Activated CD4-positive, alpha-beta T cell treated with anti-CD3 and anti-CD28 coated beads for 4 hours (primary cell): ENCODE data around the gene C1orf50.

Experiments used
- DNase-seq, 2 donors: peaks; one replicate each; pipeline ENCODE4 v3.0.0-alpha.2; 2020

The C1orf50 gene

GRCh38 chr1:42765269-42765668 lies 1.8 kb upstream of the C1orf50 start:
- DNase-seq: no peak

- DNase-seq: peak; percentile 47 to 58
Observed at GRCh38 chr1:42765832-42766740, 963 bp upstream of the C1orf50 start.

- DNase-seq: no peak
Observed at GRCh38 chr1:42767510-42768000, 506 bp downstream of the C1orf50 start.

GRCh38 chr1:42768172-42768571 lies 1.1 kb downstream of the C1orf50 start:
- no peak for DNase-seq

GRCh38 chr1:42769811-42770210 lies 2.8 kb downstream of the C1orf50 start:
- DNase-seq: no peak

- no peak for DNase-seq
Observed at GRCh38 chr1:42773420-42773819, 6.4 kb downstream of the C1orf50 start.

GRCh38 chr1:42774928-42775526 lies 8.0 kb downstream of the C1orf50 start:
- no peak for DNase-seq

- no peak for DNase-seq
Observed at GRCh38 chr1:42776502-42776901, 9.5 kb downstream of the C1orf50 start.

- peak in 1 of 2 donors; percentile 22 for DNase-seq
Observed at GRCh38 chr1:42777852-42778251, 10.8 kb downstream of the C1orf50 start.

- no peak for DNase-seq
Observed at GRCh38 chr1:42779725-42780124, 12.7 kb downstream of the C1orf50 start.

- no peak for DNase-seq
Observed at GRCh38 chr1:42780176-42780575, 13.1 kb downstream of the C1orf50 start.

- DNase-seq: no peak
Observed at GRCh38 chr1:42783092-42783491, 16.0 kb downstream of the C1orf50 start.

GRCh38 chr1:42784547-42784945 lies 17.5 kb downstream of the C1orf50 start:
- DNase-seq: no peak

- DNase-seq: peak; percentile 26 to 27
Observed at GRCh38 chr1:42784946-42785693, 18.1 kb downstream of the C1orf50 start, which contains the start of gene TMEM269. TSS of gene TMEM269 (plus strand) at chr1:42784991. CDS start at chr1:42789894, 4,903 bp downstream.

GRCh38 chr1:42786097-42786496 lies 19.0 kb downstream of the C1orf50 start:
- DNase-seq: no peak

- DNase-seq: no peak
Observed at GRCh38 chr1:42788021-42788420, 21.0 kb downstream of the C1orf50 start.

GRCh38 chr1:42793824-42794223 lies 26.8 kb downstream of the C1orf50 start:
- no peak for DNase-seq

GRCh38 chr1:42797414-42797813 lies 30.4 kb downstream of the C1orf50 start:
- DNase-seq: no peak

GRCh38 chr1:42797979-42798378 lies 30.9 kb downstream of the C1orf50 start:
- DNase-seq: no peak

- no peak for DNase-seq
Observed at GRCh38 chr1:42801832-42802473, 34.9 kb downstream of the C1orf50 start.

GRCh38 chr1:42806171-42806570 lies 39.1 kb downstream of the C1orf50 start:
- no peak for DNase-seq

GRCh38 chr1:42806593-42806992 lies 39.5 kb downstream of the C1orf50 start:
- DNase-seq: no peak
